SK-N-SH (cell line): ENCODE measurements around the gene COX4I2. TPM values are rescaled to one million over a fixed set of nuclear protein-coding genes. Genes with fewer than 3 reads are reported as not detected.
A peak's percentile ranks its signal among the peaks of the same experiment; 100 is the strongest.

ENCODE experiments used
- CTCF ChIA-PET: fragments of 300-600, 350-600 bp; formaldehyde crosslinking; extraction: SDS; loops from one replicate; lab custom pipeline; 2021; lab: Yijun Ruan, JAX
- POLR2A ChIA-PET: fragments of 350-600 bp; sonication (Branson Sonifier 250); formaldehyde crosslinking; extraction: SDS; loops from one replicate; lab custom pipeline; 2020; ENCODE audit warnings: antibody characterized with exemption, inconsistent platforms; lab: Yijun Ruan, JAX
- DNase-seq: peaks from one replicate; pipeline ENCODE4 v3.0.0; 2012
- H2AFZ ChIP-seq: fragments of 200-600 bp; sonication (generic); 2 replicates; pipeline ENCODE4 v1.8.1; 2016; ENCODE audit warnings: antibody characterized with exemption, mild to moderate bottlenecking, low read depth
- H3F3A ChIP-seq: fragments of 200-600 bp; sonication (generic); replicated peaks from 2 replicates; pipeline ENCODE3; 2016; ENCODE audit warnings: antibody characterized with exemption, mild to moderate bottlenecking; ENCODE audit not compliant: insufficient read depth
- H3K27ac ChIP-seq, 2 experiments: fragments of 200-500 bp in 1 of 2; fragments of 200-600 bp in 1 of 2; sonication (Bioruptor generic) in 1 of 2; sonication (generic), shearing (Covaris generic) in 1 of 2; 2 replicates each; pipeline versions ENCODE4 v1.5.1 to v1.6.1; 2014 to 2016; ENCODE audit warnings: low read depth in 2 of 2, inconsistent platforms in 1 of 2, low read length in 1 of 2, mild to moderate bottlenecking in 1 of 2, mixed read lengths in 1 of 2
- H3K27me3 ChIP-seq: fragments of 200-600 bp; sonication (generic), shearing (Covaris generic); 2 replicates; pipeline ENCODE4 v1.6.1; 2016; ENCODE audit warnings: mixed run types; ENCODE audit not compliant: insufficient read depth
- H3K36me3 ChIP-seq, 2 experiments: fragments of 200-500 bp in 1 of 2; fragments of 200-600 bp in 1 of 2; sonication (Bioruptor generic) in 1 of 2; sonication (generic) in 1 of 2; replicated peaks in 1 of 2; 2 replicates each; pipeline versions ENCODE3 to v1.5.1; 2014 to 2016; ENCODE audit warnings: low read length in 1 of 2, mild to moderate bottlenecking in 1 of 2; ENCODE audit not compliant: insufficient read depth in 2 of 2, control insufficient read depth in 1 of 2
- H3K4me1 ChIP-seq, 2 experiments: fragments of 200-500 bp in 1 of 2; fragments of 200-600 bp in 1 of 2; sonication (Bioruptor generic) in 1 of 2; sonication (generic), shearing (Covaris generic) in 1 of 2; 2 replicates each; pipeline versions ENCODE4 v1.5.1 to v1.6.1; 2014 to 2016; ENCODE audit warnings: low read depth in 1 of 2, low read length in 1 of 2, mixed run types in 1 of 2; ENCODE audit not compliant: insufficient read depth in 2 of 2, control insufficient read depth in 1 of 2
- H3K4me2 ChIP-seq: fragments of 200-600 bp; sonication (generic), shearing (Covaris generic); 2 replicates; pipeline ENCODE4 v1.6.1; 2017; ENCODE audit warnings: mixed run types
- H3K4me3 ChIP-seq, 2 experiments: fragments of 200-500 bp in 1 of 2; fragments of 200-600 bp in 1 of 2; sonication (Bioruptor generic) in 1 of 2; sonication (generic), shearing (Covaris generic) in 1 of 2; 2 replicates each; pipeline versions ENCODE4 v1.5.1 to v1.8.1; 2014 to 2016; ENCODE audit warnings: low read depth in 2 of 2, inconsistent platforms in 1 of 2, low read length in 1 of 2, mild to moderate bottlenecking in 1 of 2, mixed read lengths in 1 of 2, moderate library complexity in 1 of 2
- H3K79me2 ChIP-seq: fragments of 200-600 bp; sonication (generic); 2 replicates; pipeline ENCODE4 v1.8.1; 2017; ENCODE audit warnings: mild to moderate bottlenecking; ENCODE audit not compliant: insufficient read depth
- H3K9ac ChIP-seq: fragments of 200-600 bp; sonication (generic); 2 replicates; pipeline ENCODE4 v1.6.1; 2017; ENCODE audit warnings: mixed run types
- H3K9me2 ChIP-seq: fragments of 200-600 bp; sonication (generic); 2 replicates; pipeline ENCODE4 v1.6.1; 2017; ENCODE audit warnings: mixed run types
- H3K9me3 ChIP-seq: fragments of 200-600 bp; sonication (generic); 2 replicates; pipeline ENCODE4 v1.6.1; 2017; ENCODE audit warnings: mixed run types, mild to moderate bottlenecking, moderate library complexity
- H4K20me1 ChIP-seq: fragments of 200-600 bp; sonication (generic); 2 replicates; pipeline ENCODE4 v1.6.1; 2017; ENCODE audit warnings: mild to moderate bottlenecking, mixed run types; ENCODE audit not compliant: insufficient read depth
- CHD2 ChIP-seq: fragments of 150-350 bp; IDR thresholded peaks from 2 replicates; pipeline ENCODE4 v1.6.1; 2018; ENCODE audit warnings: low read length; ENCODE audit not compliant: partially characterized antibody
- ELF1 ChIP-seq: IDR thresholded peaks from 2 replicates; pipeline ENCODE4 v1.4.0; 2012
- EP300 ChIP-seq, 2 experiments: IDR thresholded peaks; 2 replicates each; pipeline versions ENCODE4 v1.4.0 to v1.6.1; 2012; ENCODE audit warnings: borderline replicate concordance in 1 of 2, low read depth in 1 of 2, low read length in 1 of 2
- FOSL2 ChIP-seq: IDR thresholded peaks from 2 replicates; pipeline ENCODE4 v1.4.0; 2012; ENCODE audit warnings: low read depth, mild to moderate bottlenecking, moderate library complexity, borderline replicate concordance
- GABPA ChIP-seq: IDR thresholded peaks from 2 replicates; pipeline ENCODE4 v1.4.0; 2012; ENCODE audit warnings: low read depth, mild to moderate bottlenecking
- IRF3 ChIP-seq: fragments of 150-350 bp; IDR thresholded peaks from 2 replicates; pipeline ENCODE4 v1.6.1; 2016; ENCODE audit warnings: mild to moderate bottlenecking, low read depth, low read length
- MXI1 ChIP-seq: IDR thresholded peaks from 2 replicates; pipeline ENCODE4 v1.6.1; 2012; ENCODE audit warnings: mild to moderate bottlenecking, low read depth, low read length, improper control_type of control experiment
- NRF1 ChIP-seq: IDR thresholded peaks from 2 replicates; pipeline ENCODE4 v1.6.1; 2012; ENCODE audit warnings: low read depth, mild to moderate bottlenecking, low read length
- PBX3 ChIP-seq: IDR thresholded peaks from 2 replicates; pipeline ENCODE4; 2012
- RAD21 ChIP-seq: IDR thresholded peaks from 2 replicates; pipeline ENCODE4 v1.6.1; 2012; ENCODE audit warnings: mild to moderate bottlenecking, low read length
- RXRA ChIP-seq: IDR thresholded peaks from 2 replicates; pipeline ENCODE4 v1.4.0; 2012; ENCODE audit warnings: low read depth, mild to moderate bottlenecking, borderline replicate concordance
- SIN3A ChIP-seq: IDR thresholded peaks from 2 replicates; pipeline ENCODE4 v1.6.1; 2012; ENCODE audit warnings: low read depth, mild to moderate bottlenecking, low read length, moderate library complexity, borderline replicate concordance
- SMC3 ChIP-seq: IDR thresholded peaks from 2 replicates; pipeline ENCODE4 v1.6.1; 2012; ENCODE audit warnings: low read depth, low read length, improper control_type of control experiment
- TCF12 ChIP-seq: IDR thresholded peaks from 2 replicates; pipeline ENCODE4 v1.4.0; 2012
- USF2 ChIP-seq: fragments of 150-350 bp; IDR thresholded peaks from 2 replicates; pipeline ENCODE4 v1.6.1; 2017; ENCODE audit warnings: antibody characterized with exemption, low read length, low read depth, borderline replicate concordance
- YY1 ChIP-seq: IDR thresholded peaks from 2 replicates; pipeline ENCODE4 v1.4.0; 2012; ENCODE audit warnings: low read depth, mild to moderate bottlenecking
- WGBS: methylation state at CpG from one replicate; pipeline ENCODE4 v1.1.6; 2017; ENCODE audit warnings: low lambda C conversion rate; 5-methylcytosine and 5-hydroxymethylcytosine counted together
- polyA plus RNA-seq, 3 experiments: library from polyadenylated mRNA; depleted of rRNA; stranded (reverse); fragments of >200 nt; gene quantifications; 2 replicates each; pipeline ENCODE4 v1.2.3, GENCODE V29; 2012
- TF ChIP-seq, protein P1 (sequence below): IDR thresholded peaks from 2 replicates; pipeline ENCODE4 v1.4.0; 2012; ENCODE audit warnings: low read depth
- TF ChIP-seq, protein P2 (sequence below): IDR thresholded peaks from 2 replicates; pipeline ENCODE4 v1.4.0; 2012; ENCODE audit warnings: low read depth, borderline replicate concordance
- TF ChIP-seq, protein P3 (sequence below): fragments of 200-600 bp; sonication (generic); IDR thresholded peaks from 2 replicates; pipeline ENCODE4 v1.6.1; 2017; ENCODE audit warnings: antibody characterized with exemption, mild to moderate bottlenecking, moderate library complexity

Gene COX4I2
- polyA plus RNA-seq, 1 of the 3 experiments (the other 2 are of a cell fraction): 0.21 TPM

DNA sequence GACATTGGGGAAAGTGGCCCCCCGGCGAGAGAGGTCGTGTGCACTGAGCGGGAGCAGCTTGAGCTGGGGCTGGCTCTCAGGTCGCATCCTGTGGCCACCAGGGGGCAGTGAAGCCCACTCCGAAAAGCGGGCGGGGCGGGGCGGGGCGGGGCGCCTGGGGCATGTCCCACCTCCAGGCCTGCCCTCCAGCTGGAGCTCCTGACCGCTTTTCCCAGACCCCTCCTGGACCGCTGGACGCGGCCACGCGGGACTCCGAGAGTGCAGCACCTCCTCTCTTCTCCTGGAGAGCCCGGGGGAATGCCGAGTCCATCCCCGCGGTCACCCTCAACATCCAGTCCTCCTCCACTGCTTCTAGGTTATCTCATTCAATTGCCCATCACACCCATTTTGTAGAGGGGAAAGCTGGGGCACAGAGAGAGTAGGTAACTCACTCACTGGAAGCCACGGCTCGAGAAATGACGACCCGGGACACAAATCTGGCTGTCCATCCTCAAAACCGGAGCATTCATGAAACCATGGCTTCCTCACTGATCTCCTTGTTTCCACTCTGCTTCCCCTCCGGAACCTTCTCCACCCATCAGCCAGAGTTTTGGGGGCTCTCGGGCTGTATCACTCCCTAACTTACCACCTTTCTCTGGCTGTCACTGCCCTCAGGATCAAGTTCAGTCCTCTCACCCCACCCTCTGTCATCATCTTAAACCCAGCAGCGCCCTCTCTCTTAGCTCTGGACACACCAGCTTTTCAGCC lies 24.1 kb downstream of the COX4I2 start (continued):
- TF ChIP-seq YY1 (peak; percentile 28; the same call in 1 of the 2 replicates), GABPA (no peak), FOSL2 (no peak), RAD21 (peak; percentile 60), RXRA (no peak), USF2 (no peak), TCF12 (no peak), MXI1 (no peak), IRF3 (no peak)
- TF ChIP-seq, protein P1, sequence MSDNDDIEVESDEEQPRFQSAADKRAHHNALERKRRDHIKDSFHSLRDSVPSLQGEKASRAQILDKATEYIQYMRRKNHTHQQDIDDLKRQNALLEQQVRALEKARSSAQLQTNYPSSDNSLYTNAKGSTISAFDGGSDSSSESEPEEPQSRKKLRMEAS: no peak

- peak overlapping the region; percentile 58 to 66; a peak in 3 of 4 replicates for H3K27ac ChIP-seq
- 70% methylated on average over 6 of the region's 6 CpGs for WGBS
- POLR2A ChIA-PET: interaction anchor here (2.8 kb wide), 1 partner anchor 60 kb away, joined by 31 read pairs; the partner anchor contains the start of gene BCL2L1
Measured at GRCh38 chr20:31662372-31662854, 24.7 kb downstream of the COX4I2 start.

More at GRCh38 chr20:31662372-31662854, 24.7 kb downstream of the COX4I2 start:
- Histone ChIP-seq H2AFZ (no peak overlapping the region), H3F3A (peaks cover 20% of the 10 kb centered on the region), H3K27me3 (no peaks in the 10 kb centered on the region), H3K9me3 (no peaks in the 10 kb centered on the region), H3K79me2 (peaks cover 6% of the 10 kb centered on the region; the same call in 1 of the 2 replicates), H3K9me2 (no peaks in the 10 kb centered on the region), H3K4me1 (peaks cover 6 to 32% of the 10 kb centered on the region in 2 experiments; a peak in 3 of 4 replicates), H3K9ac (0 out of 2 replicates have a peak overlapping the region, but pooled peaks have one; percentile 51), H3K36me3 (peaks cover 3 to 22% of the 10 kb centered on the region in 2 experiments), H3K4me3 (peak overlapping the region in 1 of 2 experiments; percentile 46; a peak in 1 of 4 replicates), H3K4me2 (peak overlapping the region; percentile 68), H4K20me1 (no peaks in the 10 kb centered on the region)
- CTCF ChIA-PET: interaction anchor here (0.7 to 16.4 kb wide), 31 partner anchors 8 to 105 kb away, joined by 3 to 288 read pairs (median 7); partner anchors contain the start of genes BCL2L1, COX4I2 and TPX2
- TF ChIP-seq YY1: no peak
- no peak for TF ChIP-seq PBX3
- no peak for TF ChIP-seq ELF1
- TF ChIP-seq CHD2: no peak
- TF ChIP-seq, protein P2, sequence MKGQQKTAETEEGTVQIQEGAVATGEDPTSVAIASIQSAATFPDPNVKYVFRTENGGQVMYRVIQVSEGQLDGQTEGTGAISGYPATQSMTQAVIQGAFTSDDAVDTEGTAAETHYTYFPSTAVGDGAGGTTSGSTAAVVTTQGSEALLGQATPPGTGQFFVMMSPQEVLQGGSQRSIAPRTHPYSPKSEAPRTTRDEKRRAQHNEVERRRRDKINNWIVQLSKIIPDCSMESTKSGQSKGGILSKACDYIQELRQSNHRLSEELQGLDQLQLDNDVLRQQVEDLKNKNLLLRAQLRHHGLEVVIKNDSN: no peak
- no peak for TF ChIP-seq SMC3
- no peak for TF ChIP-seq NRF1
- no peak for TF ChIP-seq SIN3A
- TF ChIP-seq, protein P3, sequence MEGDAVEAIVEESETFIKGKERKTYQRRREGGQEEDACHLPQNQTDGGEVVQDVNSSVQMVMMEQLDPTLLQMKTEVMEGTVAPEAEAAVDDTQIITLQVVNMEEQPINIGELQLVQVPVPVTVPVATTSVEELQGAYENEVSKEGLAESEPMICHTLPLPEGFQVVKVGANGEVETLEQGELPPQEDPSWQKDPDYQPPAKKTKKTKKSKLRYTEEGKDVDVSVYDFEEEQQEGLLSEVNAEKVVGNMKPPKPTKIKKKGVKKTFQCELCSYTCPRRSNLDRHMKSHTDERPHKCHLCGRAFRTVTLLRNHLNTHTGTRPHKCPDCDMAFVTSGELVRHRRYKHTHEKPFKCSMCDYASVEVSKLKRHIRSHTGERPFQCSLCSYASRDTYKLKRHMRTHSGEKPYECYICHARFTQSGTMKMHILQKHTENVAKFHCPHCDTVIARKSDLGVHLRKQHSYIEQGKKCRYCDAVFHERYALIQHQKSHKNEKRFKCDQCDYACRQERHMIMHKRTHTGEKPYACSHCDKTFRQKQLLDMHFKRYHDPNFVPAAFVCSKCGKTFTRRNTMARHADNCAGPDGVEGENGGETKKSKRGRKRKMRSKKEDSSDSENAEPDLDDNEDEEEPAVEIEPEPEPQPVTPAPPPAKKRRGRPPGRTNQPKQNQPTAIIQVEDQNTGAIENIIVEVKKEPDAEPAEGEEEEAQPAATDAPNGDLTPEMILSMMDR: no peak
- no peak for TF ChIP-seq EP300 (IDR thresholded peaks at IDR 0.05; ENCODE audit: borderline replicate concordance in 1 of 2, low read depth in 1 of 2, low read length in 1 of 2)
- DNase-seq: no peak
